HepG2 (cell line): ENCODE measurements around the gene MAP3K14. TPM values are rescaled to one million over a fixed set of nuclear protein-coding genes. Genes with fewer than 3 reads are reported as not detected.
"Not testable (repeated sequence)": the region's sequence is repeated elsewhere in the genome, so short reads cannot be mapped to it uniquely, and the experiment has no call there.

Source experiments
- ATAC-seq: fragments of 200-7000 bp; cut with Tn5 transposase; 3 replicates; pipeline ENCODE4 v1.9.1; 2020; ENCODE audit warnings: mild to moderate bottlenecking, moderate library complexity
- BruUV-seq: library from RNA; stranded (reverse); fragments of 400-500 nt; replicated peaks from 2 replicates; lab custom pipeline; 2021; lab: Mats Ljungman, UMichigan
- CTCF ChIA-PET: fragments of 300-600 bp; formaldehyde crosslinking; extraction: SDS; loops from one replicate; lab custom pipeline; 2021; ENCODE audit warnings: low total read pairs, inconsistent platforms, low intra/inter-chr PET ratio; lab: Yijun Ruan, JAX
- POLR2A ChIA-PET: fragments of 350-600 bp; sonication (Branson Sonifier 250); formaldehyde crosslinking; loops from one replicate; lab custom pipeline; 2020; ENCODE audit warnings: antibody characterized with exemption, inconsistent platforms; lab: Yijun Ruan, JAX
- DNase-seq: peaks from one replicate; pipeline ENCODE4 v3.0.0-alpha.2; 2015; ENCODE audit warnings: low spot score
- FAIRE-seq: peaks from 3 replicates; lab custom pipeline; 2011; peaks lifted over from hg19 to GRCh38; lab: Jason Lieb, UNC
- H2AFZ ChIP-seq: one replicate; pipeline ENCODE4 v1.6.1; 2011; ENCODE audit warnings: low read length, inconsistent platforms
- H3K27ac ChIP-seq: fragments of 300-600 bp; 3 replicates; pipeline ENCODE4 v1.8.0; 2011; ENCODE audit warnings: mixed run types, mild to moderate bottlenecking, mixed read lengths, low read length, inconsistent platforms; ENCODE audit not compliant: insufficient read depth; ENCODE audit errors: extremely low read length
- H3K27me3 ChIP-seq, 2 experiments: fragments of 200-600 bp in 1 of 2; 2 replicates in 1 of 2; 3 replicates in 1 of 2; pipeline versions ENCODE4 v1.6.0 to v1.8.0; 2011; ENCODE audit warnings: low read length in 2 of 2, mild to moderate bottlenecking in 2 of 2, moderate library complexity in 2 of 2, inconsistent platforms in 1 of 2; ENCODE audit not compliant: insufficient read depth in 2 of 2, control insufficient read depth in 1 of 2
- H3K36me3 ChIP-seq, 2 experiments: fragments of 200-600 bp in 1 of 2; replicated peaks in 1 of 2; 2 replicates in 1 of 2; 3 replicates in 1 of 2; pipeline versions ENCODE4 v1.5.1 to v1.8.0; 2011; ENCODE audit warnings: low read length in 2 of 2, inconsistent platforms in 1 of 2; ENCODE audit not compliant: insufficient read depth in 2 of 2, control insufficient read depth in 1 of 2
- H3K4me1 ChIP-seq: 2 replicates; pipeline ENCODE4 v1.5.1; 2012; ENCODE audit warnings: low read length, inconsistent platforms; ENCODE audit not compliant: insufficient read depth
- H3K4me2 ChIP-seq: 2 replicates; pipeline ENCODE4 v1.6.0; 2011; ENCODE audit warnings: low read depth, low read length, inconsistent platforms
- H3K4me3 ChIP-seq, 3 experiments: fragments of 200-600 bp in 1 of 3; sonication (generic), shearing (Covaris generic) in 1 of 3; replicated peaks in 1 of 3; 2 replicates each; pipeline ENCODE4 v1.5.1; 2011 to 2016; ENCODE audit warnings: low read length in 3 of 3, inconsistent platforms in 2 of 3, low read depth in 2 of 3, mild to moderate bottlenecking in 2 of 3, control low read depth in 1 of 3, mixed read lengths in 1 of 3; ENCODE audit not compliant: insufficient read depth in 1 of 3
- H3K79me2 ChIP-seq: one replicate; pipeline ENCODE4 v1.6.1; 2011; ENCODE audit warnings: low read length, inconsistent platforms; ENCODE audit not compliant: insufficient read depth
- H3K9ac ChIP-seq: 2 replicates; pipeline ENCODE4 v1.6.0; 2011; ENCODE audit warnings: mild to moderate bottlenecking, low read depth, low read length, inconsistent platforms; ENCODE audit not compliant: insufficient read depth
- H3K9me3 ChIP-seq: 2 replicates; pipeline ENCODE4 v1.5.1; 2012; ENCODE audit warnings: mild to moderate bottlenecking, low read length
- H4K20me1 ChIP-seq: 2 replicates; pipeline ENCODE4 v1.6.0; 2011; ENCODE audit warnings: inconsistent platforms, mild to moderate bottlenecking, low read length, moderate library complexity; ENCODE audit not compliant: insufficient read depth
- ZBTB1 ChIP-seq: sonication (generic); formaldehyde crosslinking; IDR thresholded peaks from 2 replicates; pipeline ENCODE4 v1.4.0; 2020; ENCODE audit warnings: missing genetic modification reagents, borderline replicate concordance
- ZNF121 ChIP-seq: sonication (generic); formaldehyde crosslinking; IDR thresholded peaks from 2 replicates; pipeline ENCODE4 v1.5.0; 2020; ENCODE audit warnings: mild to moderate bottlenecking, missing genetic modification reagents
- ZNF317 ChIP-seq: sonication (generic); formaldehyde crosslinking; IDR thresholded peaks from 2 replicates; pipeline ENCODE4 v1.5.0; 2020; ENCODE audit warnings: mild to moderate bottlenecking, missing genetic modification reagents
- ZNF34 ChIP-seq: sonication (generic); formaldehyde crosslinking; IDR thresholded peaks from 2 replicates; pipeline ENCODE4 v1.4.0; 2020; ENCODE audit warnings: mild to moderate bottlenecking, missing genetic modification reagents, borderline replicate concordance
- ZNF629 ChIP-seq: sonication (generic); formaldehyde crosslinking; conservative IDR thresholded peaks from 2 replicates; pipeline ENCODE4 v1.5.0; 2020; ENCODE audit warnings: missing genetic modification reagents
- ZNF776 ChIP-seq: sonication (generic); formaldehyde crosslinking; IDR thresholded peaks from 2 replicates; pipeline ENCODE4 v1.4.0; 2020; ENCODE audit warnings: mild to moderate bottlenecking, missing genetic modification reagents
- WGBS: methylation state at CpG from one replicate; pipeline ENCODE4 v1.1.6; 2017; ENCODE audit warnings: low lambda C conversion rate; 5-methylcytosine and 5-hydroxymethylcytosine counted together
- in situ Hi-C: cut with HindIII; loops from 2 replicates; pipeline ENCODE4 v1.10.0; 2017; ENCODE audit warnings: low pct_unique_long_range_greater_than_20kb; ENCODE audit not compliant: extremely low pct_ligation_motif_present
- intact Hi-C: fragments of 100-400 bp; cut with micrococcal nuclease; formaldehyde crosslinking; loops from one replicate; pipeline ENCODE4 v1.10.0; 2022; ENCODE audit not compliant: unreplicated experiment
- polyA plus RNA-seq, 8 experiments: library from polyadenylated mRNA; depleted of rRNA in 3 of 8; stranded (reverse) in 7 of 8; unstranded in 1 of 8; fragments of >200 nt; fragmentation: Illumina TruSeq in 4 of 8; extraction: Trizol in 4 of 8; gene quantifications; 2 replicates each; pipeline versions ENCODE4 v1.2.1 to v1.2.3, GENCODE V29; 2011 to 2016; ENCODE audit warnings: low read depth in 4 of 8, missing spikeins in 1 of 8, mixed read lengths in 1 of 8; ENCODE audit not compliant: insufficient read depth in 1 of 8
- total RNA-seq, 5 experiments: library from RNA; depleted of rRNA; stranded (reverse); fragments of >200 nt; fragmentation: Illumina TruSeq; extraction: Trizol; gene quantifications; 2 replicates each; pipeline ENCODE4 v1.2.3, GENCODE V29; 2016; ENCODE audit warnings: low read depth in 1 of 5

The MAP3K14 gene
- total and polyA plus RNA-seq, 2 of the 13 experiments (the other 11 are each of a cell fraction or from before 2014, with no cell fraction given): 2.6 TPM

- DNase-seq, in situ Hi-C loops, H3K9me3 ChIP-seq, H4K20me1 ChIP-seq, H3K4me3 ChIP-seq, POLR2A ChIA-PET, CTCF ChIA-PET, H3K36me3 ChIP-seq, H3K9ac ChIP-seq, BruUV-seq, FAIRE-seq, H3K27ac ChIP-seq, ATAC-seq, H3K79me2 ChIP-seq, intact Hi-C loops, H3K4me2 ChIP-seq, H2AFZ ChIP-seq: not testable (repeated sequence)
- peaks cover 17% of the 10 kb centered on the region for H3K4me1 ChIP-seq
- peaks cover 0 to 10% of the 10 kb centered on the region in 2 experiments; a peak in 2 of 5 replicates for H3K27me3 ChIP-seq
- WGBS: 65% methylated on average over 10 of the region's 10 CpGs
- peak; percentile 48; the same call in 1 of the 2 replicates for TF ChIP-seq ZNF121
Measured at GRCh38 chr17:45343967-45344664, 27.3 kb upstream of the MAP3K14 start.

- H3K4me2 ChIP-seq: no peak overlapping the region
- no peaks in the 10 kb centered on the region for H3K36me3 ChIP-seq
- WGBS: 58% methylated on average over 4 of the region's 4 CpGs
- H4K20me1 ChIP-seq: no peaks in the 10 kb centered on the region
- CTCF ChIA-PET: no interaction called here
- H3K9me3 ChIP-seq: no peaks in the 10 kb centered on the region
- H3K9ac ChIP-seq: no peak overlapping the region
- H3K27ac ChIP-seq: no peak overlapping the region
- H3K4me3 ChIP-seq: no peak overlapping the region
- peaks cover 2 to 20% of the 10 kb centered on the region in 2 experiments; a peak in 2 of 5 replicates for H3K27me3 ChIP-seq
- no peak for ATAC-seq
- no peak for FAIRE-seq
- POLR2A ChIA-PET: no interaction called here
- no peak for DNase-seq
- no peak overlapping the region for H2AFZ ChIP-seq
- TF ChIP-seq ZNF34 (CRISPR knock-in tag): no peak
- peak; percentile 82 for TF ChIP-seq ZNF629
- TF ChIP-seq ZNF776: no peak
- TF ChIP-seq ZNF317 (CRISPR knock-in tag): no peak
- TF ChIP-seq ZBTB1 (CRISPR knock-in tag): no peak
- intact Hi-C loops: no loop called here
- no TSS peak for BruUV-seq
- in situ Hi-C loops: no loop called here
- peaks cover 17% of the 10 kb centered on the region for H3K4me1 ChIP-seq
- no peaks in the 10 kb centered on the region for H3K79me2 ChIP-seq
Measured at GRCh38 chr17:45342871-45343526, 26.2 kb upstream of the MAP3K14 start.
